ENCODE data around the gene DLG5.

DNA sequence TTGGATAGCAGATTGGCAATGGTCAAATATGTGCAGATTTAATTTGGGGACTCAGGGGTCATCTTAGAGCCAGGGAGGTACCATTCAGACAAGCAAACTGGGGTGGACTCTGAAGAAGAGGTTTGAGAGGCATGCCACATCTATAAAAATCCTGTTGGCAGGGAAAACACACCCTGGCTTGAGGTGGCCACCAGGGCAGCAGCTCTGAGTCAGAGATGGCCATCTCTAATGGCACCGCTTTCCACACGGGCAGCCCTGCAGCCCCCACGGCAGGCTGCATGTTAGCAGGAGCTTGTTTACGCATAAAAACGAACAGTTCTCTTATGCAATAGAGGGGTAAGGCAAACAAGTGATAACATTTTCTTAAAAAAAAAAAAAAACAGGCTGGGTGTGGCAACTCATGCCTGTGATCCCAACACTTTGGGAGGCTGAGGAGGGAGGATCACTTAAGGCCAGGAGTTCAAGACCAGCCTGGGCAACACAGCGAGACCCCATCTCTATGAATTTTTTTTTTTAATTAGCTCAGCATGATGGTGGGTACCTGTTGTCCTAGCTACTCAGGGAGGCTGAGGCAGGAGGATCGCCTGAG is 14.9 kb downstream of the DLG5 start:
- TF ChIP-seq, protein P1, sequence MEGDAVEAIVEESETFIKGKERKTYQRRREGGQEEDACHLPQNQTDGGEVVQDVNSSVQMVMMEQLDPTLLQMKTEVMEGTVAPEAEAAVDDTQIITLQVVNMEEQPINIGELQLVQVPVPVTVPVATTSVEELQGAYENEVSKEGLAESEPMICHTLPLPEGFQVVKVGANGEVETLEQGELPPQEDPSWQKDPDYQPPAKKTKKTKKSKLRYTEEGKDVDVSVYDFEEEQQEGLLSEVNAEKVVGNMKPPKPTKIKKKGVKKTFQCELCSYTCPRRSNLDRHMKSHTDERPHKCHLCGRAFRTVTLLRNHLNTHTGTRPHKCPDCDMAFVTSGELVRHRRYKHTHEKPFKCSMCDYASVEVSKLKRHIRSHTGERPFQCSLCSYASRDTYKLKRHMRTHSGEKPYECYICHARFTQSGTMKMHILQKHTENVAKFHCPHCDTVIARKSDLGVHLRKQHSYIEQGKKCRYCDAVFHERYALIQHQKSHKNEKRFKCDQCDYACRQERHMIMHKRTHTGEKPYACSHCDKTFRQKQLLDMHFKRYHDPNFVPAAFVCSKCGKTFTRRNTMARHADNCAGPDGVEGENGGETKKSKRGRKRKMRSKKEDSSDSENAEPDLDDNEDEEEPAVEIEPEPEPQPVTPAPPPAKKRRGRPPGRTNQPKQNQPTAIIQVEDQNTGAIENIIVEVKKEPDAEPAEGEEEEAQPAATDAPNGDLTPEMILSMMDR (IDR thresholded peaks at IDR 0.05; ENCODE audit: low read depth, low read length): no peak
- TF ChIP-seq EZH2phosphoT487 (IDR thresholded peaks at IDR 0.05; ENCODE audit: low read depth): no peak

Data from OCI-LY3 (cell line).